Loucy (cell line): Measurements from ENCODE around the gene SFXN5.

Experiments
- H2AFZ ChIP-seq: fragments of 200-600 bp; sonication (generic); 2 replicates; pipeline ENCODE4 v1.6.0; 2016; ENCODE audit warnings: antibody characterized with exemption, mild to moderate bottlenecking, low read length, moderate library complexity
- H3F3A ChIP-seq: fragments of 200-600 bp; 2 replicates; pipeline ENCODE4 v1.6.0; 2016; ENCODE audit warnings: antibody characterized with exemption, low read depth, mild to moderate bottlenecking
- H3K27me3 ChIP-seq: fragments of 200-600 bp; sonication (generic); 2 replicates; pipeline ENCODE4 v1.6.1; 2014; ENCODE audit warnings: low read length, mild to moderate bottlenecking; ENCODE audit not compliant: insufficient read depth, poor library complexity, severe bottlenecking
- H3K36me3 ChIP-seq: fragments of 200-600 bp; sonication (generic); 2 replicates; pipeline ENCODE4 v1.6.1; 2016; ENCODE audit warnings: low read length; ENCODE audit not compliant: insufficient read depth
- H3K4me1 ChIP-seq: fragments of 200-600 bp; sonication (generic); 2 replicates; pipeline ENCODE4 v1.5.1; 2014; ENCODE audit warnings: low read length, mild to moderate bottlenecking; ENCODE audit not compliant: insufficient read depth, poor library complexity, severe bottlenecking
- H3K4me2 ChIP-seq: fragments of 200-600 bp; sonication (generic); 2 replicates; pipeline ENCODE4 v1.6.0; 2014; ENCODE audit warnings: antibody characterized with exemption, low read length, low read depth, mild to moderate bottlenecking; ENCODE audit not compliant: poor library complexity, severe bottlenecking
- H3K4me3 ChIP-seq: fragments of 200-600 bp; sonication (generic); 2 replicates; pipeline ENCODE4 v1.5.1; 2014; ENCODE audit warnings: low read length, mild to moderate bottlenecking, mixed read lengths; ENCODE audit not compliant: poor library complexity, severe bottlenecking
- H3K79me2 ChIP-seq: fragments of 200-600 bp; sonication (generic); 2 replicates; pipeline ENCODE4 v1.6.1; 2014; ENCODE audit warnings: low read length; ENCODE audit not compliant: insufficient read depth
- H3K9ac ChIP-seq: fragments of 200-600 bp; sonication (generic); 2 replicates; pipeline ENCODE4 v1.6.0; 2014; ENCODE audit warnings: mild to moderate bottlenecking, low read depth, low read length, moderate library complexity; ENCODE audit not compliant: poor library complexity, severe bottlenecking
- H3K9me2 ChIP-seq: fragments of 200-600 bp; sonication (generic); replicated peaks from 2 replicates; pipeline ENCODE4 v1.6.1; 2016; ENCODE audit warnings: low read depth, low read length, mixed read lengths
- H3K9me3 ChIP-seq: fragments of 200-600 bp; sonication (generic); 2 replicates; pipeline ENCODE4 v1.6.1; 2014; ENCODE audit warnings: mild to moderate bottlenecking, antibody characterized with exemption, low read length, low read depth; ENCODE audit not compliant: insufficient read depth
- H4K20me1 ChIP-seq: fragments of 200-600 bp; sonication (generic); 2 replicates; pipeline ENCODE4 v1.6.0; 2014; ENCODE audit warnings: antibody characterized with exemption, low read length, mild to moderate bottlenecking; ENCODE audit not compliant: insufficient read depth, poor library complexity, severe bottlenecking
- EZH2phosphoT487 ChIP-seq: fragments of 200-600 bp; IDR thresholded peaks from 2 replicates; pipeline ENCODE4 v1.6.1; 2018; ENCODE audit warnings: antibody characterized with exemption, mild to moderate bottlenecking, moderate library complexity, borderline replicate concordance
- TF ChIP-seq, protein P1 (sequence below): fragments of 200-600 bp; sonication (generic); conservative IDR thresholded peaks from 2 replicates; pipeline ENCODE4 v1.5.1; 2014; ENCODE audit warnings: mild to moderate bottlenecking, antibody characterized with exemption, low read length

The SFXN5 gene

DNA sequence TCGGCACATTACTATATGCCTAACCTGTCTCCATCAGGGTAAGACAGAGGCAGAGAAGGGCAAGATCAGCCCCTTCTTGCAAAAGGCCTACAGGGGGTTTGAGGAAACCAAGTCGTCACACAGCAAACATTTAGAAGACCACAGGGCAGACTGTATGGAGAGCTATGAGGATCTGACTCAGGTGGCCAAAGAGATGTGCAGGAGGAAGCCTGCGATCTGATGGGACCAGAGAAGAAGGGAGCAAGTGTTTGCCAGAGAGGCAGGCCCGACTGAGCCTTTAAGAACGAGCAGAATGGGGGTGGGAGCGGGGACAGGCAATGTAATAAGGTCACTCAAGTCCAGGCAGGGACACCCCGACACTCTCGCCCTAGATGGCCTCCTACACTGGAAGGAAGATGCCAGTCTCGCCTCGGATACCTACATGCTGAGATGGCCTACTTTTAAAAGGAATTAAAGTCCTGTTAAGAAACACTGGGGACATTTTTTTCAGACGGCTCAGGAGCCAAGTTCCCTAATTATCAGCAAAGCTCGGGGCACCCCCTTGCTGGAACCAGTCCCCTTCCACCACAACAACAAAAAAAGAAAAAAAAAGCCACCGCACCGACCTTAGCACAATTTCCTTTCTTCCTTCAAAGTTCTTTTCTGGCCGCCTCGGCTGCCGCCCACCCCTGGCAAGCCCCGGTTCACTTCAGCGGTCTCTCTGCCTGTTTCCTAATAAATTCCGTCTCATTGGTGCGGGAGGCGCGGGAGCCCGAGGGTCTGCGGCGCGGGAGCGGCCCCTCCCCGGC lies 1.5 kb downstream of the SFXN5 start:
- Histone ChIP-seq H3K9me3 (no peaks in the 10 kb centered on the region), H3K4me2 (peak overlapping the region; percentile 96), H3K9me2 (no peaks in the 10 kb centered on the region), H4K20me1 (peaks cover 37% of the 10 kb centered on the region), H3K4me3 (peak overlapping the region; percentile 85), H2AFZ (peak overlapping the region; percentile 91), H3K9ac (peak overlapping the region; percentile 92), H3F3A (no peaks in the 10 kb centered on the region), H3K4me1 (peaks cover 35% of the 10 kb centered on the region), H3K36me3 (no peaks in the 10 kb centered on the region), H3K79me2 (peaks cover 58% of the 10 kb centered on the region), H3K27me3 (no peaks in the 10 kb centered on the region)
- TF ChIP-seq, protein P1, sequence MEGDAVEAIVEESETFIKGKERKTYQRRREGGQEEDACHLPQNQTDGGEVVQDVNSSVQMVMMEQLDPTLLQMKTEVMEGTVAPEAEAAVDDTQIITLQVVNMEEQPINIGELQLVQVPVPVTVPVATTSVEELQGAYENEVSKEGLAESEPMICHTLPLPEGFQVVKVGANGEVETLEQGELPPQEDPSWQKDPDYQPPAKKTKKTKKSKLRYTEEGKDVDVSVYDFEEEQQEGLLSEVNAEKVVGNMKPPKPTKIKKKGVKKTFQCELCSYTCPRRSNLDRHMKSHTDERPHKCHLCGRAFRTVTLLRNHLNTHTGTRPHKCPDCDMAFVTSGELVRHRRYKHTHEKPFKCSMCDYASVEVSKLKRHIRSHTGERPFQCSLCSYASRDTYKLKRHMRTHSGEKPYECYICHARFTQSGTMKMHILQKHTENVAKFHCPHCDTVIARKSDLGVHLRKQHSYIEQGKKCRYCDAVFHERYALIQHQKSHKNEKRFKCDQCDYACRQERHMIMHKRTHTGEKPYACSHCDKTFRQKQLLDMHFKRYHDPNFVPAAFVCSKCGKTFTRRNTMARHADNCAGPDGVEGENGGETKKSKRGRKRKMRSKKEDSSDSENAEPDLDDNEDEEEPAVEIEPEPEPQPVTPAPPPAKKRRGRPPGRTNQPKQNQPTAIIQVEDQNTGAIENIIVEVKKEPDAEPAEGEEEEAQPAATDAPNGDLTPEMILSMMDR = no peak
- no peak for TF ChIP-seq EZH2phosphoT487

DNA sequence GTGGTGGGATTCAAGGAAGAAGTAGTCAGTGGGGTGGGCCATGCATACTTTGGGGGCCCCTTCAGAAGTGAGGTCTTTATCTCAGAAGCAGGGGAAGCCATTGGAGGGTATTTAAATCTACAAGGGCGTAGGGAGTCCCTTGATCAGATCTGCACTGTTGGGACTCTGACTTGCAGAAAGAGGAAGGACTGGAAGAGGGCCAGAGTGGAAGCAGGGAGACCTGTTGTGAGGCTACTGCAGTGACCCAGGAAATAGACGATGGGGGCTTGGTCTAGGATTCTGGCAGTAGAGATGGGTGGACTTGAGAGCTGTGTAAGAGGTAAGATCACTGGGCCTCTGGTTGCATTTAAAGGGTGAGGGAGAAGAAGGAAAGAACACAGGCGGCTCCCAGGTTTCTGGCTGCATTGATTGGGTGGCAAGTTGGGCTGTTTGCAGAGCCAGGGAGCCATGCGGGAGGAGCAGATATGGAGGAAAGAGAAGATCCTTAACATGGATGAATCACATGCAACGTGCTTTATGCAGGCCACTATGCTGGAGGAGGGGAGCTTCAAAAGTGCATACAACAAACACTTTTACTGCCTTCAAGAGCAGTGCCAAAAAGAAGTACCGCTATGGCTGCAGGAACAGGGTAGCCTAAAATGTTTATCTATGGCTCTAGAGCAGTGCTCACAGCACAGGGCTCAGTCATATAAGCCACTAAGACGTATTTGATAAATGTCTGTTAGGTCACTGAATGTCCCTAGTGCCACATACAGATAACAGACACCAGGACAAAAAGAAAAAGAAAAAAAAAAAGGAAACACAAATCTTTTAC lies 2.3 kb downstream of the SFXN5 start:
- H3K4me1 ChIP-seq = peaks cover 40% of the 10 kb centered on the region
- H3F3A ChIP-seq = no peaks in the 10 kb centered on the region
- H3K4me2 ChIP-seq = peak overlapping the region; percentile 96
- no peaks in the 10 kb centered on the region for H3K27me3 ChIP-seq
- no peaks in the 10 kb centered on the region for H3K9me3 ChIP-seq
- H4K20me1 ChIP-seq = peaks cover 43% of the 10 kb centered on the region
- TF ChIP-seq, protein P1 = no peak
- TF ChIP-seq EZH2phosphoT487 = no peak
- no peaks in the 10 kb centered on the region for H3K9me2 ChIP-seq
- H3K9ac ChIP-seq = peak overlapping the region; percentile 92
- peak overlapping the region; percentile 85 for H3K4me3 ChIP-seq
- no peak overlapping the region for H2AFZ ChIP-seq
- H3K36me3 ChIP-seq = no peaks in the 10 kb centered on the region
- H3K79me2 ChIP-seq = peaks cover 66% of the 10 kb centered on the region

DNA sequence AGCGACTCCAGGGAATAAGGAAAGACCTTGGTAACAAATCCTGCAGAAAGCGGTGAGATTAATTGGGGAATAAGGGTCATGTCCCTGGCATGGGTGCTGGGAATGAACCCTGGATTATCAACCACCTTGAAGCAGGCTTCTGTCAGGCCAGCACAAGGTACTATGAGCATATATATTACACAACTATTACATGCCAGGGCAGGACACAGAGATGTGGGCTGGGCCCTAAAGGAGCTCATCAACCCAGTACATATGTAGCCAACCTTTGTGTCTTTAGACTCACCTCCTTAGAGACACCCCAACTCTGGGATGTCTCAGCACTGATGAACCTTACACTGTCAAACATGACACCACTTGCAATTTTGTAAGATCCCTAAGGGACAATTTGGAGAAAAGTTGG lies 3.4 kb downstream of the SFXN5 start:
- Histone ChIP-seq H3K9ac (peak overlapping the region; percentile 92), H4K20me1 (peaks cover 43% of the 10 kb centered on the region), H3K36me3 (no peaks in the 10 kb centered on the region), H3F3A (no peaks in the 10 kb centered on the region), H3K79me2 (peaks cover 77% of the 10 kb centered on the region), H3K4me1 (peaks cover 44% of the 10 kb centered on the region), H3K4me3 (peak overlapping the region; percentile 85), H3K9me3 (no peaks in the 10 kb centered on the region), H3K27me3 (no peaks in the 10 kb centered on the region), H2AFZ (no peak overlapping the region), H3K4me2 (peak overlapping the region; percentile 96), H3K9me2 (no peaks in the 10 kb centered on the region)
- no peak for TF ChIP-seq EZH2phosphoT487
- TF ChIP-seq, protein P1 = no peak
